HPDE6-E6E7 (cell line): ENCODE data around the gene SLCO1B1.

Experiments used
- DNase-seq: peaks from one replicate; pipeline ENCODE4 v3.0.0; 2011; ENCODE audit warnings: missing footprints; ENCODE audit errors: extremely low spot score

SLCO1B1 gene

DNA sequence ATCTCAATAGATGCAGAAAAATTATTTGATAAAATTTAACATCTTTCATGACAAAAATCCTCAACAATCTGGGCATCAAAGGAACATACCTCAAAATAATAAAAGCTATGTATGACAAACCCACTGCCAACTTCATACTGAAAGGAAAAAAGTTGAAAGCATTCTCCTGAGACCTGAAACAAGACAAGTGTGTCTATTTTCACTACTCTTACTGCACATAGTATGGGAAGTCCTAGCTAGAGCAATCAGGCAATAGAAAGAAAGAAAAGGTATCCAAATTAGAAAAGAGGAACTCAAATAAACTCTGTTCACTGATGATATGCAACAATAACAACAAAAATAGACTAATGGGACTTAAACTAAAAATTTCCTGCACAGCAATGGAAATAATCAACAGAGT is 90.1 kb downstream of the SLCO1B1 start:
- DNase-seq, result no peak

DNA sequence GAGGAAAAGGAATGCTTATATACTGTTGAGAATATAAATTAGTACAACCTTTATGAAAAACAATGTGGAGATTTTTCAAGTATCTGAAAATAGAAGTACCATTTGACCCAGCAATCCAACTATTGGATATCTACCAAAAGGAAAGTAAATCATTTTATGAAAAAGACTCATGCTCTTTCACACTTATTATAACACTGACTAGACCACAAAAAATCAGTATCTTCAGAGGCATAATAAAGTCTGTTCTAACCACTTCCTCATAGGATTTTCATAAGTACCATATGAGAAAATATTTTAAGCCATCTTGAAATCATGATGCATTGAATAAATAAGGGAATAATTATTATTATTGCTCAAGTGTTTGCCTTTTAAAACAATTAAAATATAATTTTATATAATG is 90.8 kb downstream of the SLCO1B1 start:
- no peak for DNase-seq

GRCh38 chr12:21223930-21224329 is 92.9 kb downstream of the SLCO1B1 start:
- no peak for DNase-seq

- no peak for DNase-seq
Observed at GRCh38 chr12:21234395-21234794, 103.4 kb downstream of the SLCO1B1 start.

GRCh38 chr12:21239866-21240265 is 108.9 kb downstream of the SLCO1B1 start:
- no peak for DNase-seq

DNA sequence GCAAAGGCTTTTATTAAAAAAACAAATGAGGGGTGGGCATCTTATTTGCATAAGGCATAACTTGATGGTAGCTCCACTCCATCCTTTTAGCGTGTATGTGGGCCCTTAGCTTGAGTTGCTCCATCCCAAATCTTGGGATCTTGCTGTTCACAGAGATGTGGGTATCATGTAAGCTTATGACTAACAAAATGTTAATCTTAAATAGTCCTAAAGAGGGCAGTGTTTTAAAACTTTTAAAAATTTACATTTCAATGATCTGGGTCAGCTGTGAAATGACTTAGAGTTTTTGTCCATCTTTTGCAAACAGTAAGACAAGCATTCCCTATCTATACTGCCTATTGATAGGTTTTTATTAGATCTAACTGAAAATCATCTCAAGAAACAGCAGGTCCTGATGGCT is 117.7 kb downstream of the SLCO1B1 start:
- DNase-seq, result no peak

DNA sequence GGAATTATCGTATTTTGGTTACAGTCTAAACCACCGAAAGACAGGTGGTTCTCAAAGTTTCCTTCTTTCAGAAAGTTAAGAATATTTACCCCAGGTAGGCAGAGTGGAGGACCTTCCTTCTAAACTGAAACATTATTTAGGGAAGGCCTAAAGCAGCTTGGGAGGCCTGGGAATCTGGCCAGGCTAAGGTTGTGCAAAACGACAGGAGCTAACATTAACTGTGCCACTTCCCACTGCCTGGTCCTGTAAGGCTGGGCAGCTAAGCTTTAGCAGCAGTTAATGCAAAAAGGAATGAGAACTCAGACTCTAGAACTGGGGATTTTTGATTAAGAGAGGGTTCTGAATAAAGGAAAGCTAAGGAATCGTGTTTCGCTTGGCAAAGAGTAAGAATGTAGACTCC is 121.1 kb downstream of the SLCO1B1 start:
- no peak for DNase-seq

GRCh38 chr12:21257172-21257571 is 126.2 kb downstream of the SLCO1B1 start:
- DNase-seq, result no peak

DNA sequence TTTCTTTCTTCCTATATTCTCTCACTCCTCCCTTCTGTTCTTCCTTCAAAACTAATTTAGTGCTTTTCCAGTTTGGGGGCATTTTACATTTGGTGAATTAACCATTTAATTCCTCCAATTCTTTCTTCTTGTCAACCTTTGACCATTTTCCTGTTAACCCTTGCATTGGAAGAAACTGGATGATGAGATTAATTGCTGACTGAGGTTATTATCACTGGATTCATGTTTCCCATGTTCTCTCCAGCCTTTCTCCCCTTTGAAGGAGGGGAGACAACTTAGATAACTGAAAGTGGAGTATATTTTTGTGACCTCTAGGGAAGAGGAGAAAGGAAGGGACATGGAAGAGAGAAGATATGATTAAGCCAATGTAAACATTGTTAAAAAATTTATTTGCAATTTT is 133.2 kb downstream of the SLCO1B1 start:
- no peak for DNase-seq

DNA sequence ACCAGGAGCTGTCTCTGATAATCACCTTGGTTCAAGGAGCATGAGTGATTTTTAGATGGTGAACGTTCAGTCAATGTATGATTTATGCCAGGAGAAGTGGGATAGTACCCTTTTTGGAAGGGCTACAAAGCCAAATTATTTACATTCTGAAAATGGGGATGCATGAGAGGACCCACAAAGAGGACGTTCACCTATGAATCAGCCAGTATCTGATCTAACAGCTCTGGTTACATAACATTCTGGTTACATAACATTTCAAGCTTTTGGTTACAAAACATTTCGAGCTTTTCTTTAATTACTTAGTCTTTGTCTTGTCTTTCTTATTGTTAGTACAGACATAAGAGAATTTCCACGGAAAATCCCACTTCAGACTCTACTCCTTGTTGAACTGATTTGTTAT is 134.9 kb downstream of the SLCO1B1 start:
- DNase-seq, result no peak

GRCh38 chr12:21276826-21277225 is 145.8 kb downstream of the SLCO1B1 start:
- DNase-seq, result no peak
